Measurements from ENCODE around the gene FPR1.

The FPR1 gene

DNA sequence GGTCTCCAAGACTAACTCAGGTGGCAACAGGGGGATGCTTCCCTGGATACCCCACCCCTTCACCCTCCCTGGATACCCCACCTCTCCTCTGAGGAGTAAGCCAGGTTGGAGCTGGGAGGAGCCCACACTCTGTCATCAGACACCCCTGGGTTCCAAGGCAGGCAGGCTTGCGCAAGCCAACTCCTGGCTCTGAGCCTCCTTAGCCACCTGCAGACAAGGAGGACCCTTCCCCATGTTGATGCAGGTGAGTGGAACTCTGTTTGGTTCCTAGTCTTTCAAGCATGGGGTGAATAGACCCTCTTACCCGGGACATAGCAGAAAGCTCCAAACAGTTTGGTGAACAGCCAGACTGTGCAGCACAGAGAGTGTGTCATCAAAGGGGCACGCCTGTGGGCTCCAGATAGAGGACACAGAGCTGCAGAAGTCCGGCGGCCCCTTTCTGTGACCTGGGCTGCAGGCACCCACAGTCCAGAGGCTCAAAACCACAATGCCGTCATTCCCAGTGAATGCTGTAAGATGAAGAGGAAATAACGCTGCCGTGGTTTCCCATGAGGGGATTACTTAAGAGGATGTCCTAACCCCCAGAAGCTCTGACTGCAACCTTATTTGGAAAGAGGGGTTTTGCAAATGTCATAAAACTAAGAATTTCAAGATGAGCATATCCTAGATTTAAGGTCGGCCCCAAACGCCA lies 15.8 kb downstream of the FPR1 start:
- no peak for DNase-seq

DNA sequence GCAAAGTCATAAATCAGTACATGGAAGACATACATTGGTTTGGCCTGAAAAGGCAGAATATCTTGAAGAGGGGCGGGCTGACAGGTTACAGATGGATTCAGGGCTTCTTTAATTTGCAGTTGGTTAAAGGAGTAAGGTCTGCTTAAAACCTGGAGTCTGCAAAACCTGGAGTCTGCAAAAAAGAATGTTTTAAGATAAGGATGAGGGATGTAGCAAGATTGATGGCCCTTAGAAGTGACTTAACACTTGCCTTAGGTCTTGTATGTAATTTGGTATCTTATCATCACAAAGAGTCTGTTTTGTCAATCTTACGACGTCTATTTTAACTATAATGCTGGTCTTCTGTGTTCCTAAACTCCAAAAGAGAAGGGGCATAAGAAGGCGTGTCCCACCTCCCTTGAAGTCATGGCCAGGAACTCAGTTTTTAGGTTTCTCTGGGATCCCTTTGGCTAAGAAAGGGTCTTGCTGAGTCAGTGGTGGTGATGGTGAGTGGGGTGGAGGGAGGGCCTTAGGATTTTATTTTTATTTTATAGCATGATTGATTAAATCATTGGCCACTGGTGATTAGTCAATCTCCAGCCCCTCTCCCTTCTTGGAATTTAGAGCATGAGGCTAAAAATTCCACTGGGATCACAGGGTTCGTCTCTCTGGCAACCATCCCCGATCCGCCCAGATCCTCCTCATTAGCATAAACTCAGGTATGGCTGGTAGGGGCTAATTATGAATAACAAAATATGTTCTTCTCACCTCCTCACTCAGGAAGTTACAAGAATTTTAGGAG lies 17.7 kb downstream of the FPR1 start:
- DNase-seq = no peak

DNA sequence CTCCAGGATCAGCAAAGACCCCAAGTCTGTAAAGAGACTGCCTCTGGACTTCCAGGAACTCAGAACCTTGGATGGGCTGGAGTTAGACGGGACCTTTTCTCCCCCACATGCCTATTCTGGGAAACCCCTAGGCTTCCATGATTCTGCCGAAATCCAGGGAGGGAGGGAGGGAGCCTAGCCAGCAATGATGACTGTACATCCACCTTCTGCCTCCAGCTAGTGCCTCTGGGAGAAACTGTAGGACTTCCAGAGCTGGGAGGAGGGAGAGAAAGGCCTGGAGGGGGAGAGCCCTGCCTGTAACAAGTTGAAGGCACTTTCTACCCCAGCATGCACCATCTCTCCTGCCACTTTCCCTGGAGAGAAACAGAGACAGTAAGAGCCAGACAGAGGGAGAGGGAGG lies 21.9 kb downstream of the FPR1 start:
- DNase-seq = no peak

DNA sequence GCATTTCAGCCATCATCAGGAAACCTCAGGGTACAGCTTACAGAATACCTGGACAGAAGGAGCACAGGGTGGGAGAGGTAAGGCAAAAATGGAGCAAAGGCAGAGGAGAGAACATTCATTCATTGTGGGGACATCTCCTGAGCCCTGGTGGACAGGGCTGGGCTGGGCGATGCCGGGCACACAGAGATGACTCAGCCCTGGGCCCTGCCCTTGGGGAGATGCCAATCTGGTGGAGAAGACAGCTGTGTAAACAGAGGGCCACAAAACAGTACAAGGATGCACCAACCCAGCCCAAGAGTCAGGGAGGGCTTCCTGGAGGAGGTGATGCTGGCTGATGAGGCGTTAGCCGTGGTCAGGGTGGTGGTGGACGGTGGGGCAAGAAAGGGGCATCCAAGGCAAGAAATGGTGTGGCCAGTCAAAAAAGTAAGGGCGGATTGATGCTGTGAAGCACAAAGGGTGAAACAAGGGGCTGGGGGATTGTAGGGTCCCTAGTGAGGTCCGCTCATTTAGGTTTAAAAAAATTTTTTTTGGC lies 24.3 kb downstream of the FPR1 start:
- no peak for DNase-seq

DNA sequence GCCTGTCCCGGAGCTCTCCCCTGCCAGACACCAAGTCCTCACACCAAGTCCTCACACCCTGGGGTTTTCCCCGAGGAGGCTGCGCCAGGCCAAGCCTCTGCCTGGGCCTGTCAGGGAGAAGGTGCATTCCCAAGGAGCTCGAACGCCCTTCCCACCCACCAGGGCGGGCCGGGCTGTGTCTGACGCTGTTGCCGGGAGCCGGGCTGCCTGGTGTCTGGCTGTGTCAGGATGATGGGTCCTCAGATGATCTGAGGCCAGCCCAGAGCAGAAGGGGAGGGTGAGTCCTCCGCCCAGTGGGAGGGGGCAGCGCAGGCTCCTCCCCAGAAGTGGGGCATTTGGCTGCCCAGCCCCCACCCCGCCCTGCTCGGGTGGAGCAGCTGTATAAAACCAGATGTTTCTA lies 25.6 kb downstream of the FPR1 start:
- DNase-seq = no peak

DNA sequence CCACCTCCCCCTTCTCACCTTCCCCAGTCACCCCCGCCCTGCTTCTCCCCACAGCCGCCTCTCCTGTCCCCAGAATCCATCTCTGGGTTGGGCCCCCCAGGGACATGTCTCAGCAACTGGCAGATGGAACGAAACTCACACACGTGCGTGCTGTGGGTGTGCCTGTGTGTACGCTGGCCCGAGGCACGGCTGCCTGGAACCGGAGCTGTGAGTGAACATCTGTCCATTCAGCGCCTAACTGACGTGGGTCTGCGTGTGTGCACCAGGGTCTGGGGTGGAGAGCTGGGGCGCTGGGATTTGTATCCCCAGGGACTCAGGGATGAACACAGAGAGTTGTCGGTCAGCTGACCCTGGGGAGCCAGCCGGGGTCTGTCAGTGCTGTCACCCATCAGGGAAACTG lies 27.1 kb downstream of the FPR1 start:
- DNase-seq = no peak

DNA sequence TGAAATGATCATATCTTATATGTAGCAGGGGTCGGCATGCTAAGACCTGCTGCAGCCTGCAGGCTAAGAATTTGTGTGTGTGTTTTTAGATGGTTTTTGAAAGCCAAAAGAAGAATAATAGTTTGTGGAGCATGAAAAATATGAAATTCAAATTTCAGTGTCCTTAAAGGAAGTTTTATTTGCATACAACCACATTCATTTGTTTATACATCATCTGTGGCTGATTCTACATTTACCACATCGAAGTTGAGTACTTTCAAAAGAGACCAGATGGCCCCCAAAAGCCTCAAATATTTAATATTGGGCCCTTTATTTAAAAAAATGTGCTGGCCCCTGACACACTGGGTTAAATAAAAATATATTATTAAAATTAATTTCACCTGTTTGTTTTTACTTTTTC lies 29.2 kb downstream of the FPR1 start:
- DNase-seq = no peak

DNA sequence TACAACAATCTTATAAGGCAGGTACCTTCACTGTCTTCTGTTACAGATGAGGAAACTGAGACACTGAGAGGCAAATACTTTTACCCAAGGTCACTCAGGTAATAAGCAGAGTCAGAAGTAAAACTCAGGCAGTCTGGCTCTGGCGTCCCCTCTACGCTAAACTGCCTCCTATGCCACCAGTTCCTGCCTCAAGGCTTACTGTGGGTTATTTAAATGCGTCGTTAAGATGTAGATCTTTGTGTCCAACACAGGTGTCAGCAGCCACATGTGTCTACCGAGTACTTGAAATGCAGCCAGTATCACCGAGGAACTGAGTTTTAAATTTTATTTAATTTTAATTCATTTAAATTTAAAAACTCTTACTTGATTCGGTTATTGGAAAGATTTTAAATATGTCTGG lies 29.8 kb downstream of the FPR1 start:
- no peak for DNase-seq

DNA sequence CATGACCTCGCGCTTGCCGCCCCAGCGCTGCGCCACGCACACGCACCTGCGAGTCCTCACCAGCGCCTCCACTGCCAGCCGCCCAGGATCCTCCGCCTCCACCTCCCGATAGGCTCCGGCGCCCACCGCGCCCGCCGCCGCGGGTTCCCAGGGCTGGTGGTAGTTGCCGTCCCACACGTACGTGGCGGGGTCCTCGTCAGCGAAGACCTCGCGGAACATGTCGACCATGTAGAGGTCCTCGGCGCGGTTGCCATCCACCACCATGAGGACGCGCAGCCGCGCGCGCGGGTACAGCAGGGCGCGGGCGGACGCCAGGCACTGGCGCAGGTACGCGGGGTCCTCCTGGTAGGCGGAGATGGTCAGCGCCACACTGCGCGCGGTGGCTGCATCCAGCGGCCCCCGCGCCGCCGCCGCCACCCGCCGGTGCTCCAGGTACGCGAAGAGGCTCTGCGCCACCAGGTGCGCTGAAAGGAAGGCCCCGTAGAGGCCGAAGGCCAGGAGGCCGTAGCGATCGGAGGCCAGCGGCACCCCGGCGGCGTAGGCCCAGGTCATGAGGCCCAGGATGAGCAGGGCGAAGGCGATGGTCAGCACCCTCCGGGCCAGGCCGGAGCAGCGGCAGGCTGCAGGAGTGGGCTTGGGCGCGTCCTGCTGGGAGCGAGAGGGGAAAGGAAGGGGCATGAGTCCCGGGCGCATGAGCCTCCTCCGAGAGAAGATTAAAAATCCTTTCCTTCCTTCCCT lies 32.3 kb downstream of the FPR1 start:
- DNase-seq = no peak

DNA sequence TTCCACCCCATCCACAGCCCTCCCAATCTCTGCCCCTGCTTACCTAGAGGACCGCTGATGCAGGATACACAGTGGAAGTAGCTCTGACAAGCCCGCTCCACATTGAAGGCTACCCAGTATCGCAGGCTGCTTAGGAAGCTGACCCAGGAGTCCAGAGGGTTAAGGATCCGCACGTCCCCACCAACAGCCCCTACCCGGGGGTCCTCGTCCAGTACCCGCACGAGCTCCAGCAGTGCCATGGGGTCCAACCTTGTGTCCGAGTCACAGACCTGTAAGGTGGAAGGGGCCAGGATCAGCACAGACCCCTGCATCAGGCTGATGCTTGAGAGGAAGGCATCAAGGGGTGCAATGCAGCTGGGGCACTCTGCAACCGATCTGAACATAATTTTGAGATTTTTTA lies 34.8 kb downstream of the FPR1 start:
- no peak for DNase-seq

DNA sequence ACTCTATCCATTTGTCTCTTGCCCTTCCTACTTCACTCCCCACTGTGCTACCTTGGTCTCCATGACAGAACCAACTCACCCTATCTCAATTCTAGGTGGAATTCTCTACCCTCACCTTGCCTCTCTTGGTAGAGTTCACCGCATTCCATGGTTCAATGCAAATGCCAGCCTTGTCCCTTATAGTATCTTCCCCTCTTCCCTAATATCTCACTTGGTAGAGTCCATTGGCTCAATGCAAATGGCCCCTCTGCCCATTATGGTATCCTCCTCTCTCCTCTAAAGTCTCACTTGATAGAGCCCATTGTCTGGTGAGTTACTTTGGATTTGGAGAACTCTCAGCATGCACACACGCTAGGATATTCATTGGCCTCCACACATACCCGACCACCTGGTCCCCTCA lies 35.8 kb downstream of the FPR1 start:
- no peak for DNase-seq

DNA sequence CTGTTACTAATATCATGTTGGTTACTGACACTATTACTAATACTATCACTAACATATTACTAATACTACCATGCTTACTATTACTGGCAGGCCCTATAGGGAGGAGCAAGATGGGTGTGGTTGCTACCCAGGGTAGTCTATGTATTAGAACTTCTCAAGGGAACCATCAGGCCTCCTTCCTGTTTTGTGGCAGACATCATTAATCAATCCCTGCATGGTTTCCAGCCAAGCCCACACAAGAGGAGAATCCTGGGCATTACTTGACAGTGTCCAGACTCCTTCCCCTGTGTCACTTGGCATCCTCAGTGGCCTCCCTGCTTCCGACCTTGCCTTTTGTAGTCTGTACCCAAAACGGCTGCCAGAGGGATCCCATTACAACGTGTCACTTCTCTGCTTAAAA lies 36.8 kb downstream of the FPR1 start:
- DNase-seq = no peak

DNA sequence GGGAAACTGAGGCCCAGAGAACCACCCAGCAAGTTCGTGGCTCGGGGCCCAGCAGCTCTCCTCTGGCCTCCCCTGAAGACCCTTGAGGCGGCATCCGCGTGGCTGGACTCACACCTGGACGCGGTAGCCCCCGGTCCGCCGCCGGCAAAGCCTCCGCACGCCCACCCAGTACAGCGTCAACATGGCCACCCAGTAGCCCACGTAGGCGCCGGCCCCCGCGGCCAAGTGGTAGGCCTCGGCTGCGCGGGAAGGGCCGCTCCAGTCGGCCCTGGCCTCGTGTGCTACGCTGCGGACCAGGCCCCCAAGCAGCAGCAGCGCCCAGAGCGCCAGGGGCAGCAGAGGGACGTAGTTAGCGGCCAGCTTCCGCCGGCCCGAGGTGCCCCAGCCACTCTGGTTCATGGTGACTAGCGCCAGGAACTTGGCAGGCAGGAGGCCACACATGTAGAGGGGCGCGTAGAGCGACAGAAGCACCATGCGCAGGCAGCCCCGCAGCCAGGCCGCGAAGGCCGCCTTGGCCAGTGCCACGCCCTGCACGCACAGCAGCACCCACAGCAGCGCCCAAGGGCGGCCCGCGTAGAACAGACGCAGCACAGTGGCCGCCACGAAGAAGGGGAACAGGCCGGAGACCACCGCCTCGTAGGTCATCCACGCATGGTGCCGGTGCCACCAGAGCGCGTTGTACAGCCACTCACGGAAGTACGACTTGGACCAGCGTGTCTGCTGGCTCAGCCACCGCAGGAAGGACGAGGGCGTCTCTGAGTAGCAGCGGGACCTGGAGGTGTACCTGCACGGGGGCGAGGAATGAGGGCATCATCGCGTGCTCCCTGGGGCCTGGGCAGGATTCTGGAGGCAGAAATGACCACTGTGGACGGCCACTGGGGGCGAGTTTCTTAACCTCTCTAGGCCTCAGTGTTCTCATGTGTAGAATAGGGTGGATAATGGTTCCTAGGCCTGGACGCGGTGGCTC lies 38.1 kb downstream of the FPR1 start:
- no peak for DNase-seq

DNA sequence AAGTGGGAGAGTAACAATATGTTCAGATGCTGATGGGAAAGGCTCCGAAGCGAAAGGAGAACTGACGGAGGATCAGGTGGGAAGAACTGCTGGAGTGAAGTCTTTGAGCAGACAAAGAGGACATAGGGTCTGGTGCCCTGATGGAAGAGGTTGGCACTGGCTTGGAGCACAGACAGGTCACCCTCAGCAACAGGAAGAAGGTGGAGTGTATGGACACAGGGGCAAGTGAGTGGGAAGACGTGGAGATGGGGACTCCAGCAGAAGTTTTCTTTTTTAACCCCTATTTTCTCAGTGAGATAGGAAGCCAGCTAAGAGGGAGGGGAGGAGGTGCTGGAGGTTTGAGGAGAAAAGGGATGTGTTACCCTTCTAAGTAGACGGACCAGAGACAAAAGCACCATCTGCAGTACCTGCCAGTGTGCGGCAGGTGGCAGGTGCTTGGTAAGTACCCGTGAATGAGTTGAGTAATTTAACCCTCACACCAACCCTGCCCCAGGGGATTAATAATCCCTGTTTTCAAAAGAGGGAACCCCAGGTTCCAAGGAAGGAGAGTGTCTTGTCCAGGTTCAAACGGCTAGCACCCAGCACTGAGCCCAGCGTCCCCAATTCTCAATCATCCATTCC lies 39.1 kb downstream of the FPR1 start:
- no peak for DNase-seq

DNA sequence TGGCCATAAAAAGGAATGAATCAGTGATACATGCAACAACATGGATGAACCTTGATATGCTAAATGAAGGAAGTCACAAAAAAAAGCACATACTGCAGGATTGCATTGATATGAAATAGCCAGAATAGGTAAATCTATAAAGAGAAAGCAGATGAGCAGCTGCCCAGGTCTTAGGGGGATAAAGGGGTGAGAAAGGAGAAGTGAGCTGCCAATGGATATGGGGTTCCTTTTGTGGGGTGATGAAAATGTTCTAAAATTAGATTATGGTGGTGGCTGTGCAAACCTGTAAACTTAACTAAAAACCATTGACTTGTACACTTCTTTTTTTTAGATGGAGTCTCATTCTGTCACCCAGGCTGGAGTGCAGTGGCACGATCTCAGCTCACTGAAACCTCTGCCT lies 40.0 kb downstream of the FPR1 start:
- no peak for DNase-seq

DNA sequence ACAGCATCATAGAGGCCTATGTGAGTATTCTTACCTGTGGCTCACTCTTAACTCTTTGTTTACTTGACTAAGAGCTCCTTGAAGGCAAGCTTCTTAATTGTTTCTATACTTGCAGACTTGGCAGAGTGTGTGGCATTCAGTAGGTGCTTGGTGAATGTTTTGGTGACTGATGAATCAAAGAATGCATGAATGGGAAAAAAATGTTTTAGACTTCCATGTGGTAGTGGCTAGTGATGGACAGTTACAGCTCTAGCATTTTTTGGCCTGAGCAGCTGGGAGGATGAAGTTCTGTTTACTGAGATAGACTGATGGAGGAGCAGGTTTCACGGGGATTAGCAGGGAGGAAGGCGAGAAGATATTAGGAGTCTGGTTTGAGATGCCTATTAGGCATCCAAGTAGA lies 41.5 kb downstream of the FPR1 start:
- no peak for DNase-seq

DNA sequence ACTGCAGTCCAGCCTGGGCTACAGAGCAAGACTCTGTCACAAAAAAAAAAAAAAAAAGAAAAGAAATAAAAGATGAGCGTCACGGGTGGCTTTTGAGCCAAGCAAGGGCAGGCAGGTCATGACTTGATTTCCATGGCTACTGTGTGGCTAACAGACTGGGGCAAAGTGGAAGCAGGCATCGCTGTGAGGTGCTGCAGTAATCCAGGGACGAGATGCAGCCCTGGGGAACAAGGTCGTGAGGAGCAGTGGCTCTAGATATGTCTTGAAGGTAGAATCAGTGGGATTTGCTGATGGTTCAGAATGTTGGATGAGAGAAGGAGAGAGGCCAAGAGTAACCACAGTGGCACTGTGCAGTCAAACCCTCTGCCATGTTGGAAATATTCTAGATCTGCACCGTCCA lies 42.1 kb downstream of the FPR1 start:
- DNase-seq = no peak

DNA sequence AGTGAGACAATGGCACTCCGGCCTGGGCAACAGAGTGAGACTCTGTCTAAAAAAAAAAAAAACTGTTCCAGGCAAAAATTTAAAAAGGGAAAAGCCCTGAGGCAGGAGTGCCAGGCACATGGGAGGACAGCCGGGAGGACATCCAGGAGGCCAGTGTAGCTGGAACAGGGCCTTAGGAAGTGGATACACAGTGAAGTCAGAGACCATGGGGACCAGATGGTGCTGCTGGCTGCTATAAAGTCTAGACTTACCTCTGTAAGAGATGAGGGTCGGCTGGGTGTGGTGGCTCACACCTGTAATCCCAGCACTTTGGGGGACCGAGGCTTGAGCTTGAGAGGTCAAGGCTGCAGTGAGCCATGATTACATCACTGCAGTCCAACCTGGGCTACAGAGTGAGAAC lies 42.9 kb downstream of the FPR1 start:
- DNase-seq = no peak

DNA sequence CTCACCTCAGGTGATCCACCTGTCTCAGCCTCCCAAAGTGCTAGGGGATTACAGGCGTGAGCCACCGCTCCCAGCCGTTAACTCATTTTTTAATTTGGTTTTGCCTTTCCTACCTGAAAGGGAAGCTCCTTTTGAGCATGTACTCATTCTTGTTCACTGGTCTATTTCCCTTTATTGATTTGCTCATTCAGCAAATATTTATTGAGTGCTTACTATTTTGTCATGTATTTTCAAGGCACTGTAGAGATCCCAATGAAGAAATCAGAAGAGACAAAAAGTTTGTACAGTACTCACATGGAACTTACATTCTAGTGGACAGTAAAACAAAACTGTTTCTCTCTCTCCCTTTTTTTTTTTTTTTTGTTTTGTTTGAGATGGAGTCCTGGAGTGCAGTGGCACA lies 44.8 kb downstream of the FPR1 start:
- no peak for DNase-seq

DNA sequence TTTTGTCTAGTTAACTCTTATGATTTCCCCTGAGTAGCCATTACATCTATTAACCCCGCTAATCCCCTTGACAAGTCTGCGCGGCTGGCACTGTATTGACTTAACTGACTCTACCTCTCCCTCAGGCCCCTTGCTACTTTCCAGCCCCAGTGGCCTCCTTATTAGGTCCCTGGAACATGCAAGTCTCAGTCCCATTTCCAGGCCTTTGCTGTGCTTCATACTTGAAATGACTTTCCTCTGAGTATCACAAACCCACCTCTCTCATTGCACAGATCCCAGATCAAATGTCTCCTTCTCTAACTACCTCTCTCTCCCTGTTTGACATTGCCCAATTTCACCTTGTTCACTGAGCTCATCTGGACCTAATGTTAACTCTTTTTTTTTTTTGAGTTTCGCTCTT lies 45.4 kb downstream of the FPR1 start:
- DNase-seq = no peak

DNA sequence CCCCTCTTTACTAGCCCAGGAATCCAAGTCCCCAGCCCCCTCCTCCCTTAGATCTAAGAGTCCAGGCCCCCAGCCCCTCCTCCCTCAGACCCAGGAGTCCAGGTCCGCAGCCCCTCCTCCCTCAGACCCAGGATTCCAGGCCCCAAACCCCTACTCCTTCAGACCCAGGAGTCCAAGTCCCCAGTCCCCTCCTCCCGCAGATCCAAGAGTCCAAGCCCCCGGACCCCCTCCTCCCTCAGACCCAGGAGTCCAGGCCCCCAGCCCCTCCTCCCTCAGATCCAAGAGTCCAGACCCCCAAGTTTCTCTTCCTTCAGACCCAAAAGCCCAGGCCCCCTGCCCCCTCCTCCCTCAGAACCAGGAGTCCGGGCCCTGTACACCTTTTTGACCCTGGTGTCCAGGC lies 47.1 kb downstream of the FPR1 start:
- no peak for DNase-seq
